OCI-LY3 (cell line): Measurements from ENCODE around the gene DYNC1I1.

Source experiments
- H2AFZ ChIP-seq: fragments of 200-600, 300-600 bp; shearing (Covaris generic); 2 replicates; pipeline ENCODE4 v1.6.0; 2014; ENCODE audit warnings: antibody characterized with exemption, low read depth, low read length
- H3K27ac ChIP-seq: fragments of 200-600, 300-600 bp; sonication (generic); 2 replicates; pipeline ENCODE4 v1.5.1; 2014; ENCODE audit warnings: mild to moderate bottlenecking, low read length, moderate library complexity, mixed read lengths
- H3K27me3 ChIP-seq: fragments of 200-600, 300-600 bp; sonication (generic); 2 replicates; pipeline ENCODE4 v1.6.1; 2014; ENCODE audit warnings: low read depth, low read length, mixed read lengths
- H3K36me3 ChIP-seq: fragments of 200-600, 300-600 bp; sonication (generic); replicated peaks from 2 replicates; pipeline ENCODE3; 2014; ENCODE audit warnings: low read depth, low read length, mixed read lengths
- H3K4me1 ChIP-seq: fragments of 300-600, 200-600 bp; sonication (generic); 2 replicates; pipeline ENCODE4 v1.6.1; 2014; ENCODE audit warnings: low read length, mixed read lengths
- H3K4me2 ChIP-seq: fragments of 200-600, 300-600 bp; sonication (generic); 2 replicates; pipeline ENCODE4 v1.6.1; 2014; ENCODE audit warnings: low read length, mixed read lengths
- H3K4me3 ChIP-seq: fragments of 300-600, 200-600 bp; sonication (generic); 2 replicates; pipeline ENCODE4 v1.5.1; 2014; ENCODE audit warnings: antibody characterized with exemption, mild to moderate bottlenecking, low read length, moderate library complexity
- H3K79me2 ChIP-seq: fragments of 300-600, 200-600 bp; shearing (Covaris generic); 2 replicates; pipeline ENCODE4 v1.6.1; 2014; ENCODE audit warnings: mild to moderate bottlenecking, low read length, mixed read lengths
- H3K9ac ChIP-seq: fragments of 300-600, 200-600 bp; shearing (Covaris generic); 2 replicates; pipeline ENCODE4 v1.6.0; 2014; ENCODE audit warnings: mild to moderate bottlenecking, low read length, moderate library complexity
- H3K9me3 ChIP-seq: fragments of 200-600, 300-600 bp; shearing (Covaris generic); 2 replicates; pipeline ENCODE4 v1.6.1; 2014; ENCODE audit warnings: low read length, mixed read lengths; ENCODE audit not compliant: insufficient read depth
- H4K20me1 ChIP-seq: fragments of 200-600, 300-600 bp; sonication (generic); 2 replicates; pipeline ENCODE4 v1.6.1; 2016; ENCODE audit warnings: low read length, mixed read lengths; ENCODE audit not compliant: insufficient read depth
- CTCF ChIP-seq: fragments of 200-600, 300-600 bp; sonication (generic); IDR thresholded peaks from 2 replicates; pipeline ENCODE4 v1.5.1; 2014; ENCODE audit warnings: antibody characterized with exemption, low read length, low read depth
- EZH2phosphoT487 ChIP-seq: fragments of 200-600 bp; shearing (Covaris generic); IDR thresholded peaks from 2 replicates; pipeline ENCODE4 v1.6.1; 2018; ENCODE audit warnings: antibody characterized with exemption, mixed run types, low read depth

DYNC1I1 gene

GRCh38 chr7:95919556-95919955, 147.2 kb downstream of the DYNC1I1 start:
- Histone ChIP-seq H3K9ac (no peak overlapping the region), H3K4me1 (no peaks in the 10 kb centered on the region), H4K20me1 (no peaks in the 10 kb centered on the region), H3K79me2 (no peaks in the 10 kb centered on the region), H3K36me3 (no peaks in the 10 kb centered on the region), H3K9me3 (no peaks in the 10 kb centered on the region), H3K27ac (no peak overlapping the region), H3K27me3 (peaks cover 4% of the 10 kb centered on the region; the same call in 1 of the 2 replicates), H2AFZ (no peak overlapping the region), H3K4me2 (no peak overlapping the region), H3K4me3 (no peak overlapping the region)
- no peak for TF ChIP-seq EZH2phosphoT487
- no peak for TF ChIP-seq CTCF

GRCh38 chr7:95921543-95921942, 149.2 kb downstream of the DYNC1I1 start:
- Histone ChIP-seq H3K4me2 (no peak overlapping the region), H3K79me2 (no peaks in the 10 kb centered on the region), H4K20me1 (no peaks in the 10 kb centered on the region), H3K36me3 (no peaks in the 10 kb centered on the region), H2AFZ (no peak overlapping the region), H3K4me1 (no peaks in the 10 kb centered on the region), H3K4me3 (no peak overlapping the region), H3K9me3 (no peaks in the 10 kb centered on the region), H3K27me3 (peaks cover 17% of the 10 kb centered on the region; the same call in 1 of the 2 replicates), H3K27ac (no peak overlapping the region), H3K9ac (no peak overlapping the region)
- no peak for TF ChIP-seq EZH2phosphoT487
- TF ChIP-seq CTCF: no peak

GRCh38 chr7:95922191-95922590, 149.8 kb downstream of the DYNC1I1 start:
- Histone ChIP-seq H2AFZ (no peak overlapping the region), H3K4me3 (no peak overlapping the region), H3K27ac (no peak overlapping the region), H3K27me3 (peaks cover 17% of the 10 kb centered on the region; the same call in 1 of the 2 replicates), H3K9ac (no peak overlapping the region), H3K9me3 (no peaks in the 10 kb centered on the region), H3K79me2 (no peaks in the 10 kb centered on the region), H4K20me1 (no peaks in the 10 kb centered on the region), H3K4me2 (no peak overlapping the region), H3K36me3 (no peaks in the 10 kb centered on the region), H3K4me1 (no peaks in the 10 kb centered on the region)
- TF ChIP-seq CTCF (no peak), EZH2phosphoT487 (no peak)

- no peak for TF ChIP-seq EZH2phosphoT487
- TF ChIP-seq CTCF: no peak
- H3K79me2 ChIP-seq: no peaks in the 10 kb centered on the region
- no peaks in the 10 kb centered on the region for H3K4me1 ChIP-seq
- H3K9me3 ChIP-seq: no peaks in the 10 kb centered on the region
- H3K36me3 ChIP-seq: no peaks in the 10 kb centered on the region
- H3K27me3 ChIP-seq: peaks cover 17% of the 10 kb centered on the region; the same call in 1 of the 2 replicates
- no peak overlapping the region for H2AFZ ChIP-seq
- no peak overlapping the region for H3K27ac ChIP-seq
- no peak overlapping the region for H3K4me2 ChIP-seq
- H3K9ac ChIP-seq: no peak overlapping the region
- no peaks in the 10 kb centered on the region for H4K20me1 ChIP-seq
- H3K4me3 ChIP-seq: no peak overlapping the region
Observed at GRCh38 chr7:95925236-95925635, 152.9 kb downstream of the DYNC1I1 start.
